D341Med (cell line): ENCODE results near the gene KTN1.

ENCODE experiments used
- DNase-seq: peaks from one replicate; pipeline ENCODE4 v3.0.0; 2012; ENCODE audit warnings: low spot score

KTN1 gene

DNA sequence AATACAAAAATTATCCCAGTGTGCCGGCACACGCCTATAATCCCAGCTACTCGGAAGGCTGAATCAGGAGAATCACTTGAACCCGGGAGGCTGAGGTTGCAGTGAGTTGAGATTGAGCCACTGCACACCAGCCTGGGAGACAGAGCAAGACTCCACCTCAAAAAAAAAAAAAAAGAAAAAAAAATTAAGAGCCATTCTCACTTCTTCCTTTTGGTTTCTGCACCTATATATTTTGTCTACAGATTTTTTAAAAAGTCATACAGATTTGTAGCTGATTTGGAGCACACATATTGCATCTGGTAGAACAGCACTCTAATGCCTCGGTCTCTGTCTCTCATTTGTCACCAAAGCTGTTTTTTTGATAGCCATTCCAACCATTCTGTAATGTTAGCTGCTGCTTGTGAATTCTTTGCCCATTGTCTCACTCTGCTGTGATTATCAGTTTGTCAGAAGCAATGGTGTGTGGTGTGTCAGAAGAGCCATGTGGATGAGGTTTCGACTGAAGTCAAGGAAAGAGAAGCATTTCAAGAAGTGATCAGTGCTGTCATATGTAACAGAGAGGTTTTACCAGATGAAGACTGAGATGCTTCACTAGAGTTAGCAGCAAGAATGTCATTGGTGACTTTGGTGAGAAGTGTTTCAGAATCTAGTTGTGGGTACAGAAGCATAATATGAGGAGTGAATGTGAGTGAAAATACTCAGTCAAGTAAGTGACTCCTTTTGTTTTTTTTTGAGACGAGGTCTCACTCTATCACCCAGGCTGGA lies 8.7 kb upstream of the KTN1 start:
- DNase-seq, result no peak

GRCh38 chr14:55572578-55572977 lies 7.4 kb upstream of the KTN1 start:
- no peak for DNase-seq

DNA sequence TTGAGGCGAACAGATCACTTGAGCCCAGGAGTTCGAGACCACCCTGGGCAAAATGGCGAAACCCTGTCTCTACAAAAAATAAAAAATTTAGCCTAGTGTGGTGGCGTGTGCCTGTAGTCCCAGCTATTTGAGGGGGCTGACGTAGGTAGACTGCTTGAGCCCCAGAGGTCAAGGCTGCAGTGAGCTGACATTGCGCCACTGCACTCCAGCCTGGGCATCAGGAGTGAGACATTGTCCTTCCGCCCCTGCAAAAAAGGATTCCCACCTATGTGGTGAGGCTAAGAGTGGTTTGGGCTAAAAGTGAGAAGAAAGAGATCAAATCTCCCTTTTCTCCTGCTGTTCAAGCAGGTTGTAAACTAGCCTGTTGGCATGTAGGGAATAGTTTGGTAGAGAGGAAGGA lies 5.0 kb upstream of the KTN1 start:
- no peak for DNase-seq

DNA sequence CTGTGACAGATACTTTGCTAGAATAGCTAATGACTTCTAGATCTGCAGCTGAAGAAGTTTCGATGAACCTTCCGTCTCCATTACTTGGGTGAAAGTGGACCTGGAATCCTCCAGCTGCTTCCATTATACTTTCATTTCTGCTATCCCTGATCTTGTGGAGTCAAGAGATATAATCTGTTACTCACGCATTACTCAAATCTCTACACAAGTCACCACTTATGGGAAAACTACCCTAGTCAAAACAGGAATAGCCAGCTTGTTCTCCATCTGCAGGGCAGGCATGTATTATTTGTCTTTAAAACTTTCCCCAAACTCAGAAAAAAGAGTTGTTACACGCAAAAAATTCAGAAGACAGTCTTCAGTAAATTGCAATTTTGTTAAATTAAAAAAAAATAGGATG lies 2.8 kb upstream of the KTN1 start:
- DNase-seq, result no peak

DNA sequence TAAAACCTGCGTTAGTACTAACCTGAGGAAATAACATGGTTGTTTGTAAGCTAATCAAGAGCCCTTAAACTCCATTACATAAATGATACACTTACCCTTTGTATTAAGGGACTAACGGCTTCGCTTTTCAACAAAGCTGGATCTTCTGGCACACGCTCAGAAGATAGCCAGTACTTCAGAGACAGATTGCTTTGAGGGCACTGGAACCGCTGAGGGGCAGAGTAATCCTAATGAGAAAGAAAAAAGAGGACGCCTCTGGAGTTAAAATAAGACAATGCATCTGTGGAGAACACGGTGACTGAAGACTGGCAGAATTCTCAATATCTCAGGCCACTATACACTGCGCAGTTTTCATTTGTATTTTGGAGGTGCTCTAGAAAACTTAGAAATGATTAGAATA lies 1.5 kb upstream of the KTN1 start:
- DNase-seq, result peak; percentile 38

- DNase-seq, result peak; percentile 79
Observed at GRCh38 chr14:55580470-55581341, 699 bp downstream of the KTN1 start.

DNA sequence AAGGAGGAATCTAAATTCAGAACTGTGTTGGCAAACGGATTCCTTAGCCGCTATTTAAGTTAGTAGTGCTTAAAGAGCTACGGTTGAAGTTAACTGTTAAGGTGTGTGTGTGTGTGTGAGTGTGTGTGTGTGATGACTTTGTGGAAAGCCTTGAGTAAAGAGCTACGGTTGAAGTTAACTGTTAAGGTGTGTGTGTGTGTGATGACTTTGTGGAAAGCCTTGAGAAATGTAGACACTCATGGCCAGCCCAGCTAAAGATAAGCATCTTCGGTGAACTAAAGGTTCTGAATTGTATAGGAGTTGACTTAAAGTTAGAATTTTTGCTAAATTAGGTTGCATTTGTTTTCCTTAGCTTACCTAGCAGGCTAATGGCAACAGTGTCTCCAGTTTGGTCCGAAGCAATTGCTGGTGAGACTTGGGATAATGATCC lies 1.4 kb downstream of the KTN1 start:
- no peak for DNase-seq

- DNase-seq, result no peak
Observed at GRCh38 chr14:55582746-55583145, 2.7 kb downstream of the KTN1 start.

DNA sequence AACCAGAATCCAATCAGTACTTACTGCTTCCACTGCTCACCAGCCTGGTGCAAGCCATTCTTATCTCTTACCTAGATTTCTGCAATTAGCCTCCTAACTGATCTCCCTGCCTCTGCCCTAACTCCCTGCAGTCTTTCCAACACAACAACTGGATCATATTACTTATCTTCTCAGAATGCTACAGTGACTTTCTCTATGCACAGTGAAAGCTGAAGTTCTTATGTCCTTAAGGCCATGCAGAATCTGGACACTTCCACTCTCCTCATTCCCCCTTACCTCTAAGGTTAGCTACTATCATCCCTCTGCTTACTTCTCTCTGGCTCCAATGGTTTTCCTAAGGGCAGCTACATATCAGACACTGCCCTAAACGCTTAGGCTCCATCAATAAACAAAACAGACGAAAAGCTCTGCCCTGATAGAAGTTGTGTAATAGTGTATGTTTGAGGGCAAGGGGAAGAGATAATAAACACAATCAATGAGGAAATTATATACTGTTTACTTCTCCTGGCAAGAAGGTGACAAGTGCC lies 4.0 kb downstream of the KTN1 start:
- DNase-seq, result no peak

- no peak for DNase-seq
Observed at GRCh38 chr14:55585854-55586253, 5.8 kb downstream of the KTN1 start.

GRCh38 chr14:55586411-55586810 lies 6.4 kb downstream of the KTN1 start:
- no peak for DNase-seq

- no peak for DNase-seq
Observed at GRCh38 chr14:55587847-55588246, 7.8 kb downstream of the KTN1 start.

DNA sequence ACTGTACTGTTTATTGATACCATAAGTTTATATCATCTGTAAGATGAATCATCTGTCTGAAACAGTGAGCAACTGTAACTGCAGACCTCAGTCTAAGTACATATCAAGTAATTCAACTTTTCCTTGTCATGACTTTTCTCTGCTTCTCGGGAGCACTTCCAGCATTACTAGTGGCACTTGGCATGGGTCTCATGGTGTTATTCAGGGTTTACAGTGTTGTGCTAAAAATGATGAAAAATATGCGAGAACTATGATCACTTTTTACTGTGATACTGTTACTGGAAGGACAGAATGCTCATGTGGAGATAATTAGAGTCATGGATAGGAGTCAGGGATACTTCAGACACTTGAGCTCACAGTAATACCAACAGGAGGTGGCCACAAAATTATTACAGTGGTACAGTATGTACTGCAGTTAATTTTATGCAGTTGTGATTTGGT lies 8.3 kb downstream of the KTN1 start:
- no peak for DNase-seq

GRCh38 chr14:55589171-55589570 lies 9.2 kb downstream of the KTN1 start:
- no peak for DNase-seq

DNA sequence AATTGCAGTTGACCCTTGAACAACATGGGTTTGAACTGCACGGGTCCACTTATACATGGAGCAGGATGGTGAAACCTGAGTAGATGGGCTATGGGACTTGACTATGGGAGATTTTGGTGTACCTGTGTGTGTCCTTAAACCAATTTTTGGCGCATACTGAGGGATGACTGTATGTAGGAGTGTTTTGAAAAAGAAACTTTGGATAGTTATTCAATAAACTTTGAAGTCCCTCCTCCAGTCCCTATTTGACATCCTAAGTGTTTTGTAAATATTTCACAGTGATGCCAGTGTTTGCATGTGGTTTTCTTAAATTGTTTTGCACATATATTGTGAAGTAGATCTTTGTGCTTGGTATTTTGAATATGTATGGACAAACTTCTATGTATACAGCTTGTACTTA lies 12.4 kb downstream of the KTN1 start:
- DNase-seq, result no peak

DNA sequence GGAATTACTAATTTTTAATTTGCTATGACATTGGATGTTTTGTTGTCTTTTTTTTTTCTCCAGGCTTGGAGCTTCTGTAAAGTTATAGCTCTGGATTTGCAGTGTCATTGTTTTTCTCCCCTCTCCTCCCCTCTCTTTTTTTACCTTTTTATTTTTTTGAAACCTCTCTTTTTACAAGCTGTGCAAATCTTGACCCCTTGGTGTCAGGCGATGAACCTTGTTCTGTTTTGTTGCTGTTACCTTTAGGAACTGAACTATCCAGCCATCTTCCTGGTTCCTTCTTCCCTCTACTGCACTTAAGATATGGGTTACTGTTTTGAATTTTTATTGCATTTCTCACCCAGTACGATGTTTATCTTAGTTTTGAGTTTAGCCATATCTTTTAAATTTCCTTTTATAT lies 13.7 kb downstream of the KTN1 start:
- no peak for DNase-seq

DNA sequence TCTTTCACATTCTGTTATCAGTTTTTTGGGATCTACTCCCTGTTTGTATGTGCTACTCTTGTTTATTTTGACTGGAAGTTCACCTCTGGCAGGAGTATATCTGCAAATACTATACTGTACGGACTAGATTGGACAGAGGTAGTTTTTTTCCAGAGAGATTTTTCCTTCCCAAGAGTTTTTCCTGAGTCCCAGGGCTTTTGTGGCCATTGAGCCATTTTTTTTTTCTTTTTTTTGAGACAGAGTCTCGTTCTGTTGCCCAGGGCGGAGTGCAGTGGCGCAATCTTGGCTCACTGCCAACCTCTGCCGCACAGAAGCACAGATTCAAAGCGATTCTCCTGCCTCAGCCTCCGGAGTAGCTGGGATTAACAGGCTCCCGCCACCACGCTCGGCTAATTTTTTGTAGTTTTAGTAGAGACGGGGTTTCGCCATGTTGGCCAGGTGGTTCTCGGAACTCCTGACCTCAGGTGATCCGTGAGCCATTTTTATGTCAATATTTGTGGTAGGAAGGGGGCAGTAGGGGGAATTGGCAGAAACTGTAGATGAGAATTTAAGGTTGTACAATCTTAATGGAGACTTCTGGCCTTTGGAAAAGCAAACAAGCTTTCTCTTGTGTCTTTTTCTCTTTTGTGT lies 19.4 kb downstream of the KTN1 start:
- DNase-seq, result no peak

DNA sequence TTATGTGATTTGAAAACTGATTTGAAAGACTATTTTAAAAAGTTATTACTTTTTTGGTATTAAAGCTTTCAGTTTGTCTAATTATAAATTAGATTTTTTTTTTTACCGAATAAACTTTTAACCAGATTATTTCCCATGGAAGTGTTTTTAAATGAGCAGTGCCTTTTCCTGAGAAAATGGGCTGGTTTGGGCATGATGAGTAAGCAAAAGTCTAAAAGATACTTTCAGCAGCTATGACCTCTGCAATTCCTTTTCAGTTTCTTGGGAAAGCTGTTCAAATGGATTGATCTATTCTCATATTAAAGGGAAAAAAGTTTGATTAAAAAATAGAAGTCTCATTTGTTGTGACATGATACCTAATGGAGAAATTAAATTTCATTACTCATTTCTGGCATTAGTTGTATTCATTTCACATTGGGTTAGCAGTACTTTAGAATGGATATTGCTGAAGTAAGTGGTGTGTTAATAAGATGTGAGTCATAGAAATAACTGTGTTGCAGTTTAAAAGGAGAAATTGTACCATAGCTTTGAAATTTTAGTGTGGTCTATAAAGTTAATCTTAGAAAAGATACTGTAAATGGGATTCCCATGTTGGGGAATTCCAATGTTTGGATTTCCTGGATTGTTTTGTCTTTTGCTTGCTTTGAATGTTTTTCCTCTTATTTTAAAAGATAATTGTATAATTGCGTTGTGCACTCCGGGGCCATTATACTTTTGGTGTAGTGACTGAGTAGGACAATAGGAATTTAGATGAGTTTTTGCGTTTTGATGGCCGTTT lies 21.0 kb downstream of the KTN1 start:
- no peak for DNase-seq

DNA sequence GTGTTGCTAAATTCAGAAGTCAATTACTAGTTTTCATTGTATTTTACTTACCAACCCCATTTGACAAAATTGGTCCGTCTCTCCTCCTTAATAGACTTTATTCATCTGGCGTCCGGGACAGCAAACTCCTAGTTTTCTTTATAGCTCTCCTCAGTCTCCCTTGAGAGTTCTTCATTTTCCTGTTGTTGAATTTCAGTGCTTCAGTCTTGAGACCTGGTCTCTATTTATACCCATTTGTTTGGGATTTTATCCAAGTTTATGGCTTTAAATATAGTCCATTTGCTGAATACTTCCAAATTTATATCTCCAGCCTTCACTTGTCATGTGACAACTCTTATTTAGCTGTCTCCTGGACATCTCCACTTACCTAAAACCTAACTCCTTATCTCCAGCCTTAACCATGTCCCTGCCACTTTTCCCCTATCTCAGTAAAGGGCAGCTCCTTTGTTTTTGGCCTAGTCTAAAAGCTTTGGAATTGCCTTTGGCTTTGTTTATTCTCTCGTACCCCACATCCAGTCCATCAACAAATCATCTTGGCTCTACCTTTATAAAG lies 23.5 kb downstream of the KTN1 start:
- DNase-seq, result no peak

GRCh38 chr14:55604488-55604887 lies 24.5 kb downstream of the KTN1 start:
- DNase-seq, result no peak

GRCh38 chr14:55604900-55605418 lies 25.0 kb downstream of the KTN1 start:
- DNase-seq, result no peak
